GM12878 (cell line): ENCODE results near the gene PRDM15. TPM values are rescaled to one million over a fixed set of nuclear protein-coding genes. Genes with fewer than 3 reads are reported as not detected.

ENCODE experiments used
- ATAC-seq: fragments of 200-7000 bp; cut with Tn5 transposase; 3 replicates; pipeline ENCODE4 v1.9.1; 2020; ENCODE audit warnings: mild to moderate bottlenecking, moderate library complexity
- BruUV-seq: library from RNA; stranded (reverse); fragments of 400-500 nt; replicated peaks from 2 replicates; lab custom pipeline; 2021; lab: Mats Ljungman, UMichigan
- CTCF ChIA-PET: fragments of 300-600 bp; sonication (Branson Sonifier 250); formaldehyde crosslinking; extraction: SDS; loops from one replicate; lab custom pipeline; 2021; ENCODE audit warnings: inconsistent platforms; lab: Yijun Ruan, JAX
- POLR2A ChIA-PET: fragments of 350-600 bp; formaldehyde crosslinking; extraction: SDS; loops from one replicate; lab custom pipeline; 2021; ENCODE audit warnings: inconsistent platforms; lab: Charles Lee
- RAD21 ChIA-PET: fragments of 300-600 bp; sonication (Branson Sonifier 250); formaldehyde crosslinking; loops from one replicate; lab custom pipeline; 2023; ENCODE audit warnings: antibody characterized with exemption; ENCODE audit not compliant: unreplicated experiment; lab: Charles Lee
- SMC1A ChIA-PET: fragments of 300-600 bp; sonication (Branson Sonifier 250); formaldehyde crosslinking; loops from one replicate; lab custom pipeline; 2023; ENCODE audit not compliant: unreplicated experiment, uncharacterized antibody; lab: Charles Lee
- DNase-seq: peaks from one replicate; pipeline ENCODE4 v3.0.0-alpha.2; 2011; ENCODE audit warnings: low read depth, low spot score
- FAIRE-seq: peaks from 3 replicates; lab custom pipeline; 2011; peaks lifted over from hg19 to GRCh38; lab: Jason Lieb, UNC
- H2AFZ ChIP-seq: 2 replicates; pipeline ENCODE4 v1.6.0; 2011; ENCODE audit warnings: low read depth, low read length, control low read depth; ENCODE audit not compliant: control insufficient read depth
- H3K27ac ChIP-seq: 2 replicates; pipeline ENCODE4 v1.5.1; 2011; ENCODE audit warnings: control low read depth; ENCODE audit not compliant: control insufficient read depth, insufficient read depth
- H3K27me3 ChIP-seq, 2 experiments: replicated peaks in 1 of 2; 2 replicates each; pipeline versions ENCODE4 v1.6.0 to v1.6.1; 2011; ENCODE audit warnings: low read length in 1 of 2; ENCODE audit not compliant: control insufficient read depth in 2 of 2, insufficient read depth in 2 of 2
- H3K36me3 ChIP-seq, 2 experiments: 2 replicates each; pipeline ENCODE4 v1.5.1; 2011; ENCODE audit warnings: low read length in 1 of 2; ENCODE audit not compliant: control insufficient read depth in 2 of 2, insufficient read depth in 2 of 2
- H3K4me1 ChIP-seq: 2 replicates; pipeline ENCODE4 v1.6.1; 2011; ENCODE audit warnings: mild to moderate bottlenecking, low read length, moderate library complexity, mixed read lengths; ENCODE audit not compliant: control insufficient read depth, insufficient read depth
- H3K4me2 ChIP-seq: 2 replicates; pipeline ENCODE4 v1.6.0; 2011; ENCODE audit warnings: control low read depth; ENCODE audit not compliant: control insufficient read depth, insufficient read depth
- H3K4me3 ChIP-seq: fragments of 200-600 bp; sonication (generic); 2 replicates; pipeline ENCODE4 v1.5.1; 2016
- H3K79me2 ChIP-seq: 2 replicates; pipeline ENCODE4 v1.6.0; 2011; ENCODE audit warnings: low read length; ENCODE audit not compliant: control insufficient read depth, insufficient read depth
- H3K9ac ChIP-seq: 2 replicates; pipeline ENCODE4 v1.8.0; 2011; ENCODE audit warnings: low read length, control low read depth, mixed read lengths; ENCODE audit not compliant: control insufficient read depth, insufficient read depth
- H3K9me3 ChIP-seq: replicated peaks from 3 replicates; pipeline ENCODE4 v1.5.1; 2011; ENCODE audit warnings: mild to moderate bottlenecking, low read length; ENCODE audit not compliant: control insufficient read depth, insufficient read depth
- H4K20me1 ChIP-seq: 2 replicates; pipeline ENCODE4 v1.6.0; 2011; ENCODE audit not compliant: control insufficient read depth, insufficient read depth
- CBX3 ChIP-seq: fragments of 200-600 bp; sonication (generic); IDR thresholded peaks from 2 replicates; pipeline ENCODE4 v1.6.1; 2016; ENCODE audit warnings: low read depth, borderline replicate concordance
- ELK1 ChIP-seq: IDR thresholded peaks from 2 replicates; pipeline ENCODE4 v1.6.1; 2012; ENCODE audit warnings: low read depth, low read length, improper control_type of control experiment
- FOXM1 ChIP-seq: IDR thresholded peaks from 2 replicates; pipeline ENCODE4 v1.6.1; 2012; ENCODE audit warnings: low read depth, mild to moderate bottlenecking, inconsistent platforms, low read length, moderate library complexity
- NBN ChIP-seq: fragments of 450-650 bp; IDR thresholded peaks from 2 replicates; pipeline ENCODE4 v1.6.1; 2016
- RCOR1 ChIP-seq: conservative IDR thresholded peaks from 2 replicates; pipeline ENCODE4 v1.6.1; 2012; ENCODE audit warnings: low read depth, low read length, improper control_type of control experiment
- RFX5 ChIP-seq: IDR thresholded peaks from 2 replicates; pipeline ENCODE4 v1.6.1; 2011; ENCODE audit warnings: low read depth, low read length, improper control_type of control experiment
- SMARCA5 ChIP-seq: fragments of 450-650 bp; IDR thresholded peaks from 2 replicates; pipeline ENCODE4 v1.6.1; 2017; ENCODE audit warnings: mild to moderate bottlenecking
- TAF1 ChIP-seq: IDR thresholded peaks from 2 replicates; pipeline ENCODE4 v1.6.1; 2011; ENCODE audit warnings: mild to moderate bottlenecking, low read depth, low read length, borderline replicate concordance
- ZZZ3 ChIP-seq: IDR thresholded peaks from 2 replicates; pipeline ENCODE4 v1.6.1; 2011; ENCODE audit warnings: low read depth; ENCODE audit not compliant: control insufficient read depth, insufficient read length
- WGBS: methylation state at CpG from one replicate; pipeline ENCODE4 v1.1.6; 2016; ENCODE audit warnings: low lambda C conversion rate; ENCODE audit not compliant: insufficient replicate concordance, insufficient coverage; ENCODE audit errors: missing lambda C conversion rate; 5-methylcytosine and 5-hydroxymethylcytosine counted together
- in situ Hi-C: fragments of 300-500 bp; cut with MboI; formaldehyde crosslinking; loops from 9 replicates; pipeline ENCODE4 v1.14.3; 2018; ENCODE audit warnings: mixed read lengths
- intact Hi-C: fragments of 100-400 bp; cut with micrococcal nuclease; formaldehyde crosslinking; loops from one replicate; pipeline ENCODE4 v1.14.2; 2022; ENCODE audit not compliant: unreplicated experiment
- polyA plus RNA-seq, 11 experiments: library from polyadenylated mRNA; depleted of rRNA in 4 of 11; unstranded in 6 of 11; stranded (reverse) in 5 of 11; fragments of >200 nt; fragmentation: Nextera tagmentation in 4 of 11; fragmentation: Illumina TruSeq in 1 of 11; extraction: Ambion mirVana in 4 of 11; extraction: Trizol in 1 of 11; gene quantifications; 1 replicate in 1 of 11; 2 replicates in 10 of 11; pipeline versions ENCODE4 v1.2.1 to v1.2.3, GENCODE V29; 2011 to 2016; ENCODE audit warnings: inconsistent platforms in 2 of 11, missing spikeins in 2 of 11, low read depth in 1 of 11
- total RNA-seq, 4 experiments: library from RNA; depleted of rRNA in 3 of 4; stranded (reverse); fragments of >200 nt in 3 of 4; fragmentation: Illumina TruSeq in 1 of 4; extraction: Trizol in 1 of 4; gene quantifications; 2 replicates each; pipeline versions ENCODE4 v1.2.1 to v1.2.3, GENCODE V29; 2013 to 2021
- TF ChIP-seq, protein P1 (sequence below): IDR thresholded peaks from 2 replicates; pipeline ENCODE4 v1.6.1; 2012; ENCODE audit warnings: mild to moderate bottlenecking, low read depth, low read length
- TF ChIP-seq, protein P2 (sequence below): IDR thresholded peaks from 2 replicates; pipeline ENCODE4 v1.6.1; 2012; ENCODE audit warnings: low read depth, low read length, improper control_type of control experiment
- TF ChIP-seq, protein P3 (sequence below): fragments of 450-650 bp; IDR thresholded peaks from 2 replicates; pipeline ENCODE4 v1.6.1; 2017; ENCODE audit warnings: low read depth, mild to moderate bottlenecking, moderate library complexity
- TF ChIP-seq, protein P4 (sequence below): fragments of 450-650 bp; IDR thresholded peaks from 2 replicates; pipeline ENCODE4 v1.6.1; 2017; ENCODE audit warnings: antibody characterized with exemption, mild to moderate bottlenecking, moderate library complexity

Gene PRDM15
- total and polyA plus RNA-seq, 10 of the 15 experiments (the other 5 are each of a cell fraction or from before 2014, with no cell fraction given) = 2.2 to 16.0 (median 8.6) TPM

GRCh38 chr21:41888749-41889376 lies 9.7 kb upstream of the PRDM15 start:
- CTCF ChIA-PET = interaction anchor here (0.7 to 1.2 kb wide), 2 partner anchors 9 to 411 kb away, joined by 3 read pairs; no protein-coding TSS in a partner anchor
- RAD21 ChIA-PET = no interaction called here
- intact Hi-C loops = loop anchor here (5.0 kb wide), 1 partner anchor 33 kb away; no protein-coding TSS in a partner anchor
- Histone ChIP-seq H4K20me1 (no peaks in the 10 kb centered on the region), H3K27me3 (no peaks in the 10 kb centered on the region), H2AFZ (no peak overlapping the region), H3K9me3 (no peaks in the 10 kb centered on the region), H3K36me3 (peaks cover 1 to 8% of the 10 kb centered on the region in 2 experiments; a peak in 2 of 4 replicates), H3K9ac (no peak overlapping the region), H3K4me2 (no peak overlapping the region), H3K4me3 (no peak overlapping the region), H3K79me2 (no peaks in the 10 kb centered on the region), H3K4me1 (peaks cover 7% of the 10 kb centered on the region; the same call in 1 of the 2 replicates), H3K27ac (no peak overlapping the region)
- in situ Hi-C loops = no loop called here
- DNase-seq (no peak), FAIRE-seq (no peak), ATAC-seq (no peak)
- POLR2A ChIA-PET = interaction anchor here (0.6 kb wide), 1 partner anchor 108 kb away, joined by 5 read pairs; no protein-coding TSS in a partner anchor
- SMC1A ChIA-PET = interaction anchor here (1.2 kb wide), 1 partner anchor 64 kb away, joined by 3 read pairs; no protein-coding TSS in a partner anchor
- TSS peak; percentile 45 for BruUV-seq
- 91% methylated on average over 13 of the region's 13 CpGs for WGBS
- TF ChIP-seq, protein P1, sequence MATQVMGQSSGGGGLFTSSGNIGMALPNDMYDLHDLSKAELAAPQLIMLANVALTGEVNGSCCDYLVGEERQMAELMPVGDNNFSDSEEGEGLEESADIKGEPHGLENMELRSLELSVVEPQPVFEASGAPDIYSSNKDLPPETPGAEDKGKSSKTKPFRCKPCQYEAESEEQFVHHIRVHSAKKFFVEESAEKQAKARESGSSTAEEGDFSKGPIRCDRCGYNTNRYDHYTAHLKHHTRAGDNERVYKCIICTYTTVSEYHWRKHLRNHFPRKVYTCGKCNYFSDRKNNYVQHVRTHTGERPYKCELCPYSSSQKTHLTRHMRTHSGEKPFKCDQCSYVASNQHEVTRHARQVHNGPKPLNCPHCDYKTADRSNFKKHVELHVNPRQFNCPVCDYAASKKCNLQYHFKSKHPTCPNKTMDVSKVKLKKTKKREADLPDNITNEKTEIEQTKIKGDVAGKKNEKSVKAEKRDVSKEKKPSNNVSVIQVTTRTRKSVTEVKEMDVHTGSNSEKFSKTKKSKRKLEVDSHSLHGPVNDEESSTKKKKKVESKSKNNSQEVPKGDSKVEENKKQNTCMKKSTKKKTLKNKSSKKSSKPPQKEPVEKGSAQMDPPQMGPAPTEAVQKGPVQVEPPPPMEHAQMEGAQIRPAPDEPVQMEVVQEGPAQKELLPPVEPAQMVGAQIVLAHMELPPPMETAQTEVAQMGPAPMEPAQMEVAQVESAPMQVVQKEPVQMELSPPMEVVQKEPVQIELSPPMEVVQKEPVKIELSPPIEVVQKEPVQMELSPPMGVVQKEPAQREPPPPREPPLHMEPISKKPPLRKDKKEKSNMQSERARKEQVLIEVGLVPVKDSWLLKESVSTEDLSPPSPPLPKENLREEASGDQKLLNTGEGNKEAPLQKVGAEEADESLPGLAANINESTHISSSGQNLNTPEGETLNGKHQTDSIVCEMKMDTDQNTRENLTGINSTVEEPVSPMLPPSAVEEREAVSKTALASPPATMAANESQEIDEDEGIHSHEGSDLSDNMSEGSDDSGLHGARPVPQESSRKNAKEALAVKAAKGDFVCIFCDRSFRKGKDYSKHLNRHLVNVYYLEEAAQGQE = no peak
- TF ChIP-seq, protein P2, sequence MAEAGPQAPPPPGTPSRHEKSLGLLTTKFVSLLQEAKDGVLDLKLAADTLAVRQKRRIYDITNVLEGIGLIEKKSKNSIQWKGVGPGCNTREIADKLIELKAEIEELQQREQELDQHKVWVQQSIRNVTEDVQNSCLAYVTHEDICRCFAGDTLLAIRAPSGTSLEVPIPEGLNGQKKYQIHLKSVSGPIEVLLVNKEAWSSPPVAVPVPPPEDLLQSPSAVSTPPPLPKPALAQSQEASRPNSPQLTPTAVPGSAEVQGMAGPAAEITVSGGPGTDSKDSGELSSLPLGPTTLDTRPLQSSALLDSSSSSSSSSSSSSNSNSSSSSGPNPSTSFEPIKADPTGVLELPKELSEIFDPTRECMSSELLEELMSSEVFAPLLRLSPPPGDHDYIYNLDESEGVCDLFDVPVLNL = no peak
- TF ChIP-seq ZZZ3 (no peak), CBX3 (no peak), TAF1 (no peak), ELK1 (no peak), SMARCA5 (no peak), NBN (no peak), RFX5 (no peak), FOXM1 (no peak), RCOR1 (no peak)
- TF ChIP-seq, protein P3, sequence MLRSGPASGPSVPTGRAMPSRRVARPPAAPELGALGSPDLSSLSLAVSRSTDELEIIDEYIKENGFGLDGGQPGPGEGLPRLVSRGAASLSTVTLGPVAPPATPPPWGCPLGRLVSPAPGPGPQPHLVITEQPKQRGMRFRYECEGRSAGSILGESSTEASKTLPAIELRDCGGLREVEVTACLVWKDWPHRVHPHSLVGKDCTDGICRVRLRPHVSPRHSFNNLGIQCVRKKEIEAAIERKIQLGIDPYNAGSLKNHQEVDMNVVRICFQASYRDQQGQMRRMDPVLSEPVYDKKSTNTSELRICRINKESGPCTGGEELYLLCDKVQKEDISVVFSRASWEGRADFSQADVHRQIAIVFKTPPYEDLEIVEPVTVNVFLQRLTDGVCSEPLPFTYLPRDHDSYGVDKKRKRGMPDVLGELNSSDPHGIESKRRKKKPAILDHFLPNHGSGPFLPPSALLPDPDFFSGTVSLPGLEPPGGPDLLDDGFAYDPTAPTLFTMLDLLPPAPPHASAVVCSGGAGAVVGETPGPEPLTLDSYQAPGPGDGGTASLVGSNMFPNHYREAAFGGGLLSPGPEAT = no peak
- TF ChIP-seq, protein P4, sequence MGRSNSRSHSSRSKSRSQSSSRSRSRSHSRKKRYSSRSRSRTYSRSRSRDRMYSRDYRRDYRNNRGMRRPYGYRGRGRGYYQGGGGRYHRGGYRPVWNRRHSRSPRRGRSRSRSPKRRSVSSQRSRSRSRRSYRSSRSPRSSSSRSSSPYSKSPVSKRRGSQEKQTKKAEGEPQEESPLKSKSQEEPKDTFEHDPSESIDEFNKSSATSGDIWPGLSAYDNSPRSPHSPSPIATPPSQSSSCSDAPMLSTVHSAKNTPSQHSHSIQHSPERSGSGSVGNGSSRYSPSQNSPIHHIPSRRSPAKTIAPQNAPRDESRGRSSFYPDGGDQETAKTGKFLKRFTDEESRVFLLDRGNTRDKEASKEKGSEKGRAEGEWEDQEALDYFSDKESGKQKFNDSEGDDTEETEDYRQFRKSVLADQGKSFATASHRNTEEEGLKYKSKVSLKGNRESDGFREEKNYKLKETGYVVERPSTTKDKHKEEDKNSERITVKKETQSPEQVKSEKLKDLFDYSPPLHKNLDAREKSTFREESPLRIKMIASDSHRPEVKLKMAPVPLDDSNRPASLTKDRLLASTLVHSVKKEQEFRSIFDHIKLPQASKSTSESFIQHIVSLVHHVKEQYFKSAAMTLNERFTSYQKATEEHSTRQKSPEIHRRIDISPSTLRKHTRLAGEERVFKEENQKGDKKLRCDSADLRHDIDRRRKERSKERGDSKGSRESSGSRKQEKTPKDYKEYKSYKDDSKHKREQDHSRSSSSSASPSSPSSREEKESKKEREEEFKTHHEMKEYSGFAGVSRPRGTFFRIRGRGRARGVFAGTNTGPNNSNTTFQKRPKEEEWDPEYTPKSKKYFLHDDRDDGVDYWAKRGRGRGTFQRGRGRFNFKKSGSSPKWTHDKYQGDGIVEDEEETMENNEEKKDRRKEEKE = no peak
